T-helper 2 cell treated with Interferon-gamma antibody and Interleukin-4, amounts not matched to agents 100 ng/mL and 5 ng/mL, for 36 hours (primary cell): Measurements from ENCODE around the gene ACE2. TPM values are rescaled to one million over a fixed set of nuclear protein-coding genes. Genes with fewer than 3 reads are reported as not detected.

Experiments used
- intact Hi-C: fragments of 100-400 bp; cut with micrococcal nuclease; formaldehyde crosslinking; loops from one replicate; pipeline ENCODE4 v1.15.1; 2023
- total RNA-seq: library from RNA; stranded (reverse); gene quantifications from 2 replicates; pipeline ENCODE4 v1.2.3, GENCODE V29; 2022

ACE2 gene
- total RNA-seq, 1 donor from 2014 or later: not detected

- intact Hi-C loops: no loop called here
Measured at GRCh38 chrX:15515931-15516330, 84.8 kb downstream of the ACE2 start.

DNA sequence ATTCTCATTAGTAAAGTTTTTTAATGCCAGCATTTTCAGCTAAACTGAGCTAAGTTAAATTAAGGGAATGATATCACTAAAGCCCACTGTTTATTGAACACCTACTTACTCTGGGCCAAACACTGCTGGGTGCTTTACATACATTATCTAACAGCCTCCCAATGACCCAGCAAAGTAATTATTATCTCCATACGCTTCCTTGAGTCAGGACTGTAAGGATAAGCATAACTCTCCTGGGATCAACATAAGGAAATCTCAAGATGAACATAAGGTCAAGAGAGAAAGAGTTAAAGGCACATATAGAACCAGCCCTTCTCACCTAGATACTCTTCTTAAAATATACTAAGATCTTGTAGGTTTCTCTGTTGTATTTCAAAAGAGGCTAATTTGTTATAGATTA is 86.5 kb downstream of the ACE2 start:
- intact Hi-C loops: no loop called here

DNA sequence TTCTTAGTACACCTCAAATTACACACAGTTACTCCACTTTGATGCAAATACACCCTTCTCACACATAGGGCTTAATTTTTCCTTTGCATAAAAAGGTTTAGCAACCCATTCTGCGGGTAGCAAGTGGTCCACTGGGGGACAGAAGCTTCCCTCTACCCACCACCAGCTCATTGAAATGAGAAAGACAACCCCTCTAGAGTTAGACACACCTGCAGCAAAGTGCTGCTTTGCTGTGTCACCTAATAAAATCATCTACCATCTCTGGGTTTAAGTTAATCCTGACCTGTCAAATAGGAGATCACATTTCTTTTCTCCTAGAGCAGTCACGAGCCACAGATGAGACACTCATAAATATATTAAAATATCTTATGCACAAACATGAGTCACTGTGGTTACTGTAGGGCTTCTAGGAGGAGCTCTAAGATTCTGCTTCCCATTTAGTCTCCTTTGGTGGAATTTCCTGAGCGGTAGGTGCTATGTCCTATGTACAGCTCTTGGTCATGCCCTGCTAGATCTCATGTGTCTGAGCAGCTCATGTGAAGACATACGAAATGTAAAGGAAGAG is 88.3 kb downstream of the ACE2 start:
- intact Hi-C loops: no loop called here

DNA sequence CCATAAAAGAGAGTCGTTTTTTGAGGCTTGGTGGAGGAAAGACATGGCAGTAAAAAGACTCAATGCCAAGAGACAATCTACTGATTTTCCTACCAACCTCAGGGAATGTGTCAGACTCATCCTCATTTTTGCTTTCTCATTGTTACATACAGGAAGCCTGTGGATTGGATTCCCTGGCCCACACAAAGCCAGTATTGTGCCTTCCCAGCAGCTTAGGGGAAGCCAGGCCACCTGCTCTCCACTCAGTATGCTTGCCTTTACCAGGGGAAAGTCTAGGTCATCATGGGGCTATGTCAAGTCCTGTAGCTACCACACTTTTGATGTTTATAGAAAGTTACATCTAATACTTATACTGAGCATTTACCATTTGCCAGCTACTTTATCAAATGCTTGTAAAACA is 89.2 kb downstream of the ACE2 start:
- intact Hi-C loops: no loop called here

Other genes starting within 250 kb of the ACE2 start
- gene VEGFD, start 216.5 kb downstream of the ACE2 start, total RNA-seq: not detected in 2 replicates
- gene PIR, start 107.6 kb downstream of the ACE2 start, total RNA-seq: 5.8 and 6.2 TPM in 2 replicates
- not detected in 2 replicates for gene BMX, start 100.2 kb downstream of the ACE2 start, total RNA-seq
- gene CLTRN, start 63.8 kb upstream of the ACE2 start, total RNA-seq: 0.16 TPM in 1 of 2 replicates, not detected in the other
- gene CA5B, start 137.3 kb upstream of the ACE2 start, total RNA-seq: 18.1 and 21.1 TPM in 2 replicates
- gene ZRSR2, start 189.5 kb upstream of the ACE2 start, total RNA-seq: 21.2 and 21.3 TPM in 2 replicates